B cell (primary cell): ENCODE data around the gene CCDC183. TPM values are rescaled to one million over a fixed set of nuclear protein-coding genes. Genes with fewer than 3 reads are reported as not detected.

ENCODE experiments used
- ATAC-seq: fragments of 200-7000 bp; cut with Tn5 transposase; one replicate; pipeline ENCODE4 v1.10.0; 2021; ENCODE audit warnings: low read depth, mild to moderate bottlenecking, moderate number of reproducible peaks, moderate library complexity
- CTCF ChIA-PET: fragments of 350-600 bp; sonication (Branson Sonifier 250); formaldehyde crosslinking; loops from one replicate; lab custom pipeline; 2021; ENCODE audit warnings: antibody characterized with exemption, inconsistent platforms; lab: Charles Lee
- POLR2A ChIA-PET: fragments of 350-600 bp; sonication (Branson Sonifier 250); formaldehyde crosslinking; loops from one replicate; lab custom pipeline; 2021; ENCODE audit warnings: antibody characterized with exemption; lab: Charles Lee
- DNase-seq: peaks from one replicate; pipeline ENCODE4 v3.0.0; 2013
- H2AFZ ChIP-seq: 2 replicates; pipeline ENCODE4 v1.6.1; 2012; ENCODE audit warnings: mild to moderate bottlenecking, low read depth, low read length; ENCODE audit not compliant: insufficient read depth, poor library complexity, severe bottlenecking
- H3K27ac ChIP-seq, 2 donors: 1 replicate in 1 of 2; 2 replicates in 1 of 2; pipeline ENCODE4 v1.5.1; 2012 to 2013; ENCODE audit warnings: low read length in 2 of 2, mild to moderate bottlenecking in 2 of 2, moderate library complexity in 1 of 2
- H3K27me3 ChIP-seq, 4 experiments: fragments of 200-600 bp in 1 of 4; sonication (generic) in 1 of 4; replicated peaks in 1 of 4; 1 replicate in 2 of 4; 2 replicates in 2 of 4; pipeline versions ENCODE4 v1.6.1 to v1.7.0; 2013 to 2016; ENCODE audit warnings: low read length in 3 of 4, mild to moderate bottlenecking in 2 of 4, mixed read lengths in 1 of 4, moderate library complexity in 1 of 4; ENCODE audit not compliant: insufficient read depth in 4 of 4, control insufficient read depth in 3 of 4; ENCODE audit errors: control extremely low read depth in 1 of 4
- H3K36me3 ChIP-seq, 2 experiments: replicated peaks in 1 of 2; 1 replicate in 1 of 2; 2 replicates in 1 of 2; pipeline versions ENCODE4 v1.6.1 to v1.7.1; 2013; ENCODE audit warnings: low read length in 1 of 2; ENCODE audit not compliant: insufficient read depth in 2 of 2, control insufficient read depth in 1 of 2; ENCODE audit errors: control extremely low read depth in 1 of 2, extremely low read depth in 1 of 2
- H3K4me1 ChIP-seq, 2 donors: fragments of 200-600 bp in 1 of 2; sonication (generic) in 1 of 2; 1 replicate in 1 of 2; 2 replicates in 1 of 2; pipeline versions ENCODE4 v1.5.1 to v1.6.1; 2013 to 2017; ENCODE audit warnings: low read length in 2 of 2; ENCODE audit not compliant: control insufficient read depth in 2 of 2, insufficient read depth in 2 of 2
- H3K4me2 ChIP-seq: replicated peaks from 2 replicates; pipeline ENCODE3; 2012; ENCODE audit warnings: mild to moderate bottlenecking, low read depth, low read length; ENCODE audit not compliant: poor library complexity, severe bottlenecking
- H3K4me3 ChIP-seq, 5 experiments: fragments of 200-600 bp in 1 of 5; sonication (generic) in 1 of 5; 1 replicate in 3 of 5; 2 replicates in 2 of 5; pipeline versions ENCODE4 v1.5.1 to v1.7.0; 2011 to 2016; ENCODE audit warnings: low read length in 4 of 5, mild to moderate bottlenecking in 4 of 5, low read depth in 2 of 5, control low read depth in 1 of 5, moderate library complexity in 1 of 5; ENCODE audit not compliant: insufficient read depth in 1 of 5; ENCODE audit errors: control extremely low read depth in 1 of 5, extremely low read depth in 1 of 5
- H3K79me2 ChIP-seq: fragments of 200-600 bp; sonication (generic); one replicate; pipeline ENCODE4 v1.6.0; 2016; ENCODE audit warnings: low read length; ENCODE audit not compliant: control insufficient read depth, insufficient read depth
- H3K9ac ChIP-seq: fragments of 200-600 bp; sonication (generic); 2 replicates; pipeline ENCODE4 v1.6.1; 2017; ENCODE audit warnings: mild to moderate bottlenecking, low read length, moderate library complexity
- H3K9me3 ChIP-seq, 3 donors: one replicate each; pipeline versions ENCODE4 v1.6.1 to v1.7.1; 2013; ENCODE audit warnings: low read length in 2 of 3; ENCODE audit not compliant: control insufficient read depth in 2 of 3, insufficient read depth in 1 of 3; ENCODE audit errors: control extremely low read depth in 1 of 3
- H4K20me1 ChIP-seq: 2 replicates; pipeline ENCODE4 v1.6.0; 2012; ENCODE audit warnings: mild to moderate bottlenecking, low read length; ENCODE audit not compliant: insufficient read depth, control insufficient read depth, poor library complexity, severe bottlenecking
- H3K27ac Mint-ChIP-seq: one replicate; pipeline ENCODE4 v1.8.0; 2021; ENCODE audit warnings: mixed read lengths
- H3K27me3 Mint-ChIP-seq: one replicate; pipeline ENCODE4 v1.8.0; 2021; ENCODE audit warnings: mixed read lengths
- H3K4me1 Mint-ChIP-seq: one replicate; pipeline ENCODE4 v1.8.0; 2021; ENCODE audit warnings: mixed read lengths
- H3K4me3 Mint-ChIP-seq: one replicate; pipeline ENCODE4 v1.8.0; 2021; ENCODE audit warnings: mixed read lengths
- H3K9me3 Mint-ChIP-seq: one replicate; pipeline ENCODE4 v1.8.0; 2022; ENCODE audit warnings: mixed read lengths; ENCODE audit not compliant: insufficient read depth
- EZH2 ChIP-seq: IDR thresholded peaks from 2 replicates; pipeline ENCODE4 v1.6.1; 2012; ENCODE audit warnings: borderline replicate concordance, low read depth, mild to moderate bottlenecking, moderate library complexity, low read length; ENCODE audit not compliant: insufficient read depth, poor library complexity, severe bottlenecking
- WGBS: methylation state at CpG from one replicate; pipeline ENCODE4 v1.1.5; 2013; ENCODE audit warnings: missing lambda C conversion rate; ENCODE audit not compliant: insufficient coverage; 5-methylcytosine and 5-hydroxymethylcytosine counted together
- intact Hi-C: fragments of 100-400 bp; cut with micrococcal nuclease; formaldehyde crosslinking; loops from one replicate; pipeline ENCODE4 v1.10.0; 2022
- polyA plus RNA-seq: library from polyadenylated mRNA; depleted of rRNA; stranded (reverse); fragments of >200 nt; gene quantifications from 2 replicates; pipeline ENCODE4 v1.2.3, GENCODE V29; 2012
- total RNA-seq, 2 donors: library from RNA; stranded (reverse); fragments of 120-200 nt in 1 of 2; gene quantifications; 1 replicate in 1 of 2; 2 replicates in 1 of 2; pipeline versions ENCODE4 v1.2.3 to v1.2.4, GENCODE V29; 2013 to 2022
- TF ChIP-seq, protein P1 (sequence below): fragments of 200-600 bp; IDR thresholded peaks from one replicate; pipeline ENCODE4 v1.8.0; 2022; ENCODE audit warnings: antibody characterized with exemption, mild to moderate bottlenecking

Gene CCDC183
- total and polyA plus RNA-seq, 2 donors (not counting 1 experiment from before 2014, with no cell fraction given), result 1.8 to 4.9 TPM

DNA sequence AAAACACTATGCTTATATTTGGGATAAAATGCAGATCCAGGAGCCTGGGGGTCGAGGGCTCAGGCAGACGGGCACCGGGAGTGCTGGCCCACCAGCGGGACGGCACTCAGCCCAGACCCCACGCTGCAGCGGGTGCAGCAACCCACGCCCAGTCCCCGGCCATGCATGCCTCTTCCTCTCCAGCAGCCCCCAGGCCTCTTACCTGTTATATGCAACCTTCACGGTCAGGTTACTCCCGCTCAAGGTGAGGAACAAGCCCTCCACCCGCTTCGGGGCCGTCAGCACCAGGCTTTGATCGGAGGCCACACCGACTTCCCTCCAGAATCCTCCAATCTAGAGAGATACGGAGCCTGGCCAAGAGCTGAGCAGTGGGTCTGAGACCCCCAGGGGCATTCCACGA, 39.3 kb upstream of the CCDC183 start:
- TF ChIP-seq, protein P1, sequence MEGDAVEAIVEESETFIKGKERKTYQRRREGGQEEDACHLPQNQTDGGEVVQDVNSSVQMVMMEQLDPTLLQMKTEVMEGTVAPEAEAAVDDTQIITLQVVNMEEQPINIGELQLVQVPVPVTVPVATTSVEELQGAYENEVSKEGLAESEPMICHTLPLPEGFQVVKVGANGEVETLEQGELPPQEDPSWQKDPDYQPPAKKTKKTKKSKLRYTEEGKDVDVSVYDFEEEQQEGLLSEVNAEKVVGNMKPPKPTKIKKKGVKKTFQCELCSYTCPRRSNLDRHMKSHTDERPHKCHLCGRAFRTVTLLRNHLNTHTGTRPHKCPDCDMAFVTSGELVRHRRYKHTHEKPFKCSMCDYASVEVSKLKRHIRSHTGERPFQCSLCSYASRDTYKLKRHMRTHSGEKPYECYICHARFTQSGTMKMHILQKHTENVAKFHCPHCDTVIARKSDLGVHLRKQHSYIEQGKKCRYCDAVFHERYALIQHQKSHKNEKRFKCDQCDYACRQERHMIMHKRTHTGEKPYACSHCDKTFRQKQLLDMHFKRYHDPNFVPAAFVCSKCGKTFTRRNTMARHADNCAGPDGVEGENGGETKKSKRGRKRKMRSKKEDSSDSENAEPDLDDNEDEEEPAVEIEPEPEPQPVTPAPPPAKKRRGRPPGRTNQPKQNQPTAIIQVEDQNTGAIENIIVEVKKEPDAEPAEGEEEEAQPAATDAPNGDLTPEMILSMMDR, result no peak
- no peak for TF ChIP-seq EZH2
- DNase-seq (no peak), ATAC-seq (no peak)
- H3K79me2 ChIP-seq, result peaks cover 3% of the 10 kb centered on the region
- no peak overlapping the region for H2AFZ ChIP-seq
- no peaks in the 10 kb centered on the region for H3K27me3 ChIP-seq
- peaks cover 0 to 58% (median 20%) of the 10 kb centered on the region in 3 donors for H3K9me3 ChIP-seq
- peak overlapping the region; percentile 70 for H3K4me2 ChIP-seq
- no peaks in the 10 kb centered on the region for H3K36me3 ChIP-seq
- H3K27ac Mint-ChIP-seq, result peak overlapping the region; percentile 95
- no peak overlapping the region for H3K9ac ChIP-seq
- H3K4me3 Mint-ChIP-seq, result peak overlapping the region; percentile 81
- peaks cover 61 to 76% of the 10 kb centered on the region in 2 donors for H3K4me1 ChIP-seq
- no peaks in the 10 kb centered on the region for H4K20me1 ChIP-seq
- H3K4me1 Mint-ChIP-seq, result peaks cover 56% of the 10 kb centered on the region
- no peaks in the 10 kb centered on the region for H3K27me3 Mint-ChIP-seq
- no peak overlapping the region for H3K4me3 ChIP-seq
- peaks cover 5% of the 10 kb centered on the region for H3K9me3 Mint-ChIP-seq
- ChIA-PET CTCF (interaction anchor here (1.5 to 4.9 kb wide), 6 partner anchors 8 to 29 kb away, joined by 5 to 102 read pairs (median 8); partner anchors contain the start of genes LCN10 and LCN6), POLR2A (interaction anchor here (0.6 to 6.1 kb wide), 8 partner anchors 10 to 375 kb away, joined by 3 to 83 read pairs (median 8); partner anchors contain the start of genes LCN10 and TMEM141)
- peak overlapping the region; percentile 50 to 80 for H3K27ac ChIP-seq
- WGBS, result 92% methylated on average over 18 of the region's 18 CpGs
- intact Hi-C loops, result loop anchor here (10.0 kb wide), 1 partner anchor 212 kb away; the partner anchor contains the start of gene NOTCH1

DNA sequence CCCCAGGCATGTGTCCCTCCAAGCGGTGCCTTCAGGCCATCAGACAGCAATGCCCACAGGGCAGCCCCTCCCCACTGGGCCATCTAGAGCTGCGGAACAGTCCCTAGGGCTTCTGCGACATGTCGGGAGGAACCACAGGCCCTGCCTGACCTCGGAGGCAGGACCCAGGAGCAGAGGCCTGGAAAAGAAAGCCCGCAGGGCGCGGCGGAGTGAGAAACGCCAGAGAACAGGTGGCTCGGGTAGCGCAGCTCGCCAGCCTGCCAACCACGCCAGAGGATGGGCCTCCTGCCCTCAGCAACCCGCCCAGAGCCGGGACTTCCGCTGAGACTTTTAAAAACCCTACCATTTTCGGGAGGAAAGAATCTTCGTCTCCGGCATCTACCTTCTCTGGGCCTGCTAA, 38.8 kb upstream of the CCDC183 start:
- H3K79me2 ChIP-seq, result peaks cover 3% of the 10 kb centered on the region
- H3K9me3 ChIP-seq, result peaks cover 0 to 53% (median 15%) of the 10 kb centered on the region in 3 donors
- H3K4me2 ChIP-seq, result peak overlapping the region; percentile 70
- H2AFZ ChIP-seq, result no peak overlapping the region
- H3K27ac Mint-ChIP-seq, result peak overlapping the region; percentile 95
- no peak overlapping the region for H3K9ac ChIP-seq
- H3K27me3 Mint-ChIP-seq, result no peaks in the 10 kb centered on the region
- H4K20me1 ChIP-seq, result no peaks in the 10 kb centered on the region
- 61% methylated on average over 20 of the region's 20 CpGs for WGBS
- CTCF ChIA-PET, result interaction anchor here (1.2 to 4.9 kb wide), 12 partner anchors 9 to 278 kb away, joined by 4 to 102 read pairs (median 7); partner anchors contain the start of genes LCN10 and LCN6
- DNase-seq (no peak), ATAC-seq (peak; percentile 54)
- H3K4me1 ChIP-seq, result peaks cover 61 to 79% of the 10 kb centered on the region in 2 donors
- POLR2A ChIA-PET, result interaction anchor here (0.9 to 6.1 kb wide), 9 partner anchors 8 to 56 kb away, joined by 3 to 83 read pairs (median 8); partner anchors contain the start of genes LCN10, LCN6 and TMEM141
- H3K4me3 ChIP-seq, result no peak overlapping the region
- no peak for TF ChIP-seq EZH2
- TF ChIP-seq, protein P1, result no peak
- H3K27ac ChIP-seq, result peak overlapping the region; percentile 50 to 80
- peaks cover 56% of the 10 kb centered on the region for H3K4me1 Mint-ChIP-seq
- no peaks in the 10 kb centered on the region for H3K27me3 ChIP-seq
- peaks cover 4% of the 10 kb centered on the region for H3K9me3 Mint-ChIP-seq
- intact Hi-C loops, result loop anchor here (10.0 kb wide), 1 partner anchor 213 kb away; the partner anchor contains the start of gene NOTCH1
- no peaks in the 10 kb centered on the region for H3K36me3 ChIP-seq
- H3K4me3 Mint-ChIP-seq, result peak overlapping the region; percentile 81
